ENCODE measurements around the gene CCDC112. TPM values are rescaled to one million over a fixed set of nuclear protein-coding genes. Genes with fewer than 3 reads are reported as not detected.

Gene CCDC112
- total and polyA plus RNA-seq, 2 of the 4 experiments (the other 2 are of a cell fraction): 2.0 to 2.3 TPM

GRCh38 chr5:115325296-115325959 lies 29.0 kb upstream of the CCDC112 start:
- dilution Hi-C loops (cut with HindIII; ENCODE audit: low sequenced_read_pairs, unreplicated experiment): no loop called here
- CTCF ChIA-PET: no interaction called here
- H4K5ac ChIP-seq (ENCODE audit: low read depth, low read length): no peak overlapping the region

More at GRCh38 chr5:115325296-115325959, 29.0 kb upstream of the CCDC112 start:
- no peaks in the 10 kb centered on the region for H4K20me1 ChIP-seq (ENCODE audit: insufficient read depth, low read length)
- H3K9me1 ChIP-seq (ENCODE audit: insufficient read depth, low read length): no peaks in the 10 kb centered on the region
- no peak for TF ChIP-seq ELK1 (IDR thresholded peaks at IDR 0.05; ENCODE audit: borderline replicate concordance, low read depth, low read length)
- TF ChIP-seq CTCF (conservative IDR thresholded peaks at IDR 0.05; ENCODE audit: low read depth, low read length): no peak
- no peak for TF ChIP-seq BHLHE40 (IDR thresholded peaks at IDR 0.05; ENCODE audit: low read depth, low read length)
- TF ChIP-seq FOS (IDR thresholded peaks at IDR 0.05; ENCODE audit: low read depth, low read length): no peak
- TF ChIP-seq MAFK (IDR thresholded peaks at IDR 0.05; ENCODE audit: low read depth, low read length): no peak
- TF ChIP-seq MXI1 (IDR thresholded peaks at IDR 0.05; ENCODE audit: borderline replicate concordance, low read depth, low read length): no peak
- no peak for TF ChIP-seq CEBPB (IDR thresholded peaks at IDR 0.05; ENCODE audit: low read depth, low read length)
- TF ChIP-seq RCOR1 (IDR thresholded peaks at IDR 0.05; ENCODE audit: insufficient replicate concordance, low read length): no peak
- no peak overlapping the region for H3K56ac ChIP-seq (ENCODE audit: extremely low read depth, insufficient read depth, low read length)
- DNase-seq (no peak), ATAC-seq (ENCODE audit: low read depth) (no peak)
- H3K4me3 ChIP-seq (ENCODE audit: insufficient read depth, low read depth, low read length): no peak overlapping the region
- H4K8ac ChIP-seq (ENCODE audit: low read depth in 2 of 2, low read length in 2 of 2): no peak overlapping the region
- no peak overlapping the region for H2BK15ac ChIP-seq (ENCODE audit: low read depth, low read length)
- no peak overlapping the region for H2AFZ ChIP-seq (replicated peaks; ENCODE audit: low read length, poor library complexity)
- POLR2A ChIA-PET (ENCODE audit: unreplicated experiment): no interaction called here
- H4K91ac ChIP-seq (ENCODE audit: insufficient read depth, low read depth, low read length): no peak overlapping the region
- in situ Hi-C loops (cut with MboI; ENCODE audit: low sequenced_read_pairs): no loop called here
- no peaks in the 10 kb centered on the region for H3K36me3 ChIP-seq (ENCODE audit: control insufficient read depth, insufficient read depth, low read length)
- H2AK9ac ChIP-seq (replicated peaks; ENCODE audit: low read depth, low read length, poor library complexity): no peak overlapping the region
- no peak overlapping the region for H3K14ac ChIP-seq (replicated peaks; ENCODE audit: low read depth, low read length)
- H2BK120ac ChIP-seq (ENCODE audit: low read depth, low read length): no peak overlapping the region
- no peak overlapping the region for H3K4me2 ChIP-seq (ENCODE audit: low read depth, low read length)
- intact Hi-C loops (cut with micrococcal nuclease): no loop called here
- WGBS, 2 experiments (ENCODE audit: extremely low coverage in 2 of 2, insufficient read length in 1 of 2): no CpG with 5 or more reads among the region's 3 CpGs
- BruUV-seq (replicated peaks): no TSS peak
- no peak overlapping the region for H3K23ac ChIP-seq (ENCODE audit: low read depth, low read length)
- H3K79me1 ChIP-seq (ENCODE audit: low read depth in 1 of 2, low read length in 2 of 2): no peaks in the 10 kb centered on the region
- no peak overlapping the region for H3K4ac ChIP-seq (ENCODE audit: low read depth, low read length)
- H3K4me1 ChIP-seq (ENCODE audit: control insufficient read depth, insufficient read depth, low read length): no peaks in the 10 kb centered on the region
- no peak overlapping the region for H3K27ac ChIP-seq (ENCODE audit: insufficient read depth, low read length)
- H2BK20ac ChIP-seq (ENCODE audit: low read depth, low read length): no peak overlapping the region
- no peak overlapping the region for H2AK5ac ChIP-seq (ENCODE audit: low read depth, low read length)
- H2BK5ac ChIP-seq (ENCODE audit: low read depth, low read length, poor library complexity, severe bottlenecking): no peak overlapping the region
- H3K9me3 ChIP-seq (ENCODE audit: control insufficient read depth, insufficient read depth, low read length): no peaks in the 10 kb centered on the region
- H3K9ac ChIP-seq (ENCODE audit: low read depth, low read length): no peak overlapping the region
- no peaks in the 10 kb centered on the region for H3K27me3 ChIP-seq (ENCODE audit: control insufficient read depth, insufficient read depth, low read length)
- no peak overlapping the region for H3K18ac ChIP-seq (ENCODE audit: low read depth, low read length)

All from IMR-90 (cell line).